Measurements from ENCODE around the gene ACER3. TPM values are rescaled to one million over a fixed set of nuclear protein-coding genes. Genes with fewer than 3 reads are reported as not detected.

ACER3 gene
- total and polyA plus RNA-seq, 4 donors = 1.9 to 5.9 (median 4.2) TPM

DNA sequence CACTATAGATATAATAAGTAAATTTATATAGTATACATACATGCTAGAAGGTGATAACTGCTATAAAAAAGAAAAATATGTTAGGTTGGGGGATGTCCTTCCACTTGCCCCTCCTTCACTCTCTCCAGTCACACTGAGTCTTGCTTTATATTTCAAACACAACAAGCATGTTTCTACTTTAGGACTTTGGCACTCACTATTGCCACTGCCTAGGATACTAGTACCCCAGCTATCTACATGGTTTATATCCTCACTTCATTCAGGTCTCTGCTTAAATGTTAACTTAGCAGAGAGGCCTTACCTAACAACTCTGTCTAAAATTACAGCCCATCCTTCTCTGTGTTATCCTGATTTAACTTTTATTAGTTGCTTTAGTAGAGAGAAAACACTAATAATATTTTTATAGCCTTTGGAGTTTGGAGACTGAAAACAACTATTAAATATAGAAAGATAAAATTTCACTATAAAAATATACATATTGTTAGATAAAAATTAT, 134.4 kb downstream of the ACER3 start:
- H3K4me3 ChIP-seq (ENCODE audit: low read depth in 1 of 3, low read length in 3 of 3) = no peak overlapping the region
- no peaks in the 10 kb centered on the region for H3K36me3 ChIP-seq (ENCODE audit: control insufficient read depth in 4 of 4, insufficient read depth in 3 of 4, low read depth in 1 of 4, low read length in 3 of 4)
- TF ChIP-seq, protein P1, sequence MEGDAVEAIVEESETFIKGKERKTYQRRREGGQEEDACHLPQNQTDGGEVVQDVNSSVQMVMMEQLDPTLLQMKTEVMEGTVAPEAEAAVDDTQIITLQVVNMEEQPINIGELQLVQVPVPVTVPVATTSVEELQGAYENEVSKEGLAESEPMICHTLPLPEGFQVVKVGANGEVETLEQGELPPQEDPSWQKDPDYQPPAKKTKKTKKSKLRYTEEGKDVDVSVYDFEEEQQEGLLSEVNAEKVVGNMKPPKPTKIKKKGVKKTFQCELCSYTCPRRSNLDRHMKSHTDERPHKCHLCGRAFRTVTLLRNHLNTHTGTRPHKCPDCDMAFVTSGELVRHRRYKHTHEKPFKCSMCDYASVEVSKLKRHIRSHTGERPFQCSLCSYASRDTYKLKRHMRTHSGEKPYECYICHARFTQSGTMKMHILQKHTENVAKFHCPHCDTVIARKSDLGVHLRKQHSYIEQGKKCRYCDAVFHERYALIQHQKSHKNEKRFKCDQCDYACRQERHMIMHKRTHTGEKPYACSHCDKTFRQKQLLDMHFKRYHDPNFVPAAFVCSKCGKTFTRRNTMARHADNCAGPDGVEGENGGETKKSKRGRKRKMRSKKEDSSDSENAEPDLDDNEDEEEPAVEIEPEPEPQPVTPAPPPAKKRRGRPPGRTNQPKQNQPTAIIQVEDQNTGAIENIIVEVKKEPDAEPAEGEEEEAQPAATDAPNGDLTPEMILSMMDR (IDR thresholded peaks at IDR 0.05; ENCODE audit: low read depth, low read length, missing input control) = no peak
- TF ChIP-seq, protein P2, sequence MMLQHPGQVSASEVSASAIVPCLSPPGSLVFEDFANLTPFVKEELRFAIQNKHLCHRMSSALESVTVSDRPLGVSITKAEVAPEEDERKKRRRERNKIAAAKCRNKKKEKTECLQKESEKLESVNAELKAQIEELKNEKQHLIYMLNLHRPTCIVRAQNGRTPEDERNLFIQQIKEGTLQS (IDR thresholded peaks at IDR 0.05) = no peak
- TF ChIP-seq TAF1 (conservative IDR thresholded peaks at IDR 0.05) (no peak), JUND (IDR thresholded peaks at IDR 0.05) (no peak), NR2F2 (IDR thresholded peaks at IDR 0.05) (no peak)
- TF ChIP-seq, protein P3, sequence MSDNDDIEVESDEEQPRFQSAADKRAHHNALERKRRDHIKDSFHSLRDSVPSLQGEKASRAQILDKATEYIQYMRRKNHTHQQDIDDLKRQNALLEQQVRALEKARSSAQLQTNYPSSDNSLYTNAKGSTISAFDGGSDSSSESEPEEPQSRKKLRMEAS (IDR thresholded peaks at IDR 0.05) = no peak

DNA sequence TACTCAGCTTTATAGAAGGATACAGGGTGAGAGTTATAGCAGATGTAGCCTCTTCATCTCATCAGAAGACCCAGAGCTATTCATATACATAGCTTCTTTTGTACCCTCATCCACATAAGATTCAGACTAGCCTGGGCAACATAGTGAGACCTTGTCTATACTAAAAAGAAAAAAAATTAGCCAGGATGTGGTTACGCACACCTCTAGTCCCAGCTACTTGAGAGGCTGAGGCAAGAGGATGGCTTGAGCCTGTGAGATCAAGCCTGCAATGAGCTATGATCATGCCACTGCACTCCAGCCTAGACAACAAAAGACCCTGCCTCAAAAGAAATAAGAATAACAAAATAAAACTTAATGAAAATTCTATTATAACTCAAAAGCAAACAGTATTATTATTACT, 136.8 kb downstream of the ACER3 start:
- H3K9ac ChIP-seq (ENCODE audit: low read depth in 1 of 2, low read length in 2 of 2) = no peak overlapping the region
- 91% methylated on average over 1 of the region's 1 CpG for WGBS
- no peaks in the 10 kb centered on the region for H3K9me3 ChIP-seq (ENCODE audit: control insufficient read depth in 4 of 4, low read length in 3 of 4)
- no peak overlapping the region for H3K4me3 ChIP-seq (ENCODE audit: low read depth in 1 of 3, low read length in 3 of 3)
- DNase-seq (ENCODE audit: low spot score) = no peak
- H3K27me3 ChIP-seq (ENCODE audit: control insufficient read depth in 4 of 4, insufficient read depth in 4 of 4, low read length in 3 of 4) = no peaks in the 10 kb centered on the region
- H3K27ac ChIP-seq (ENCODE audit: low read depth in 1 of 2, low read length in 2 of 2) = no peak overlapping the region
- no peak for TF ChIP-seq HNF4G (IDR thresholded peaks at IDR 0.05)
- no peaks in the 10 kb centered on the region for H3K4me1 ChIP-seq (ENCODE audit: control insufficient read depth in 4 of 4, insufficient read depth in 4 of 4, low read length in 3 of 4)
- no peaks in the 10 kb centered on the region for H3K36me3 ChIP-seq (ENCODE audit: control insufficient read depth in 4 of 4, insufficient read depth in 3 of 4, low read depth in 1 of 4, low read length in 3 of 4)

More for the DNA sequence above, 134.4 kb downstream of the ACER3 start:
- Histone ChIP-seq H3K9me3 (ENCODE audit: control insufficient read depth in 4 of 4, low read length in 3 of 4) (no peaks in the 10 kb centered on the region), H3K27ac (ENCODE audit: low read depth in 1 of 2, low read length in 2 of 2) (no peak overlapping the region), H3K27me3 (ENCODE audit: control insufficient read depth in 4 of 4, insufficient read depth in 4 of 4, low read length in 3 of 4) (no peaks in the 10 kb centered on the region), H3K4me1 (ENCODE audit: control insufficient read depth in 4 of 4, insufficient read depth in 4 of 4, low read length in 3 of 4) (no peaks in the 10 kb centered on the region), H3K9ac (ENCODE audit: low read depth in 1 of 2, low read length in 2 of 2) (no peak overlapping the region)
- DNase-seq (ENCODE audit: low spot score) = no peak

DNA sequence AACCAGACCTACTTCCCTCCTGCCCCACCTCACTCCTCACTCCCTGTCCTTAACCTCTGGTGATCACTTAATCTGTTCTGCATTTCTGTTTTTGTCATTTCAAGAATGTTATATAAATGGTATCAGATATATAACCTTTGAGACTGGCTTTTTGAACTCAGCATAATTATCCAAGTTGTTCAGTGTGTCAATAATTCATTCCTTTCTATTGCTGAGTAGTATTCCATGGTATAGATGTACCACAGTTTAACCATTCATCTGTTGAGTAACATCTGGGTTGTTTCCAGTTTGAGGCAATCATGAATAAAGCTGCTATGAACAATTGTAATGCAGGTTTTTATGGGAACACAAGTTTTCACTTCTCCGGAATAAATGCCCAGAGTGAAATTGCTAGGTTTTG, 138.9 kb downstream of the ACER3 start:
- no peaks in the 10 kb centered on the region for H3K27me3 ChIP-seq (ENCODE audit: control insufficient read depth in 4 of 4, insufficient read depth in 4 of 4, low read length in 3 of 4)
- 95% methylated on average over 1 of the region's 1 CpG for WGBS
- no peaks in the 10 kb centered on the region for H3K9me3 ChIP-seq (ENCODE audit: control insufficient read depth in 4 of 4, low read length in 3 of 4)
- DNase-seq (ENCODE audit: low spot score) = no peak
- no peaks in the 10 kb centered on the region for H3K36me3 ChIP-seq (ENCODE audit: control insufficient read depth in 4 of 4, insufficient read depth in 3 of 4, low read depth in 1 of 4, low read length in 3 of 4)
- no peak overlapping the region for H3K9ac ChIP-seq (ENCODE audit: low read depth in 1 of 2, low read length in 2 of 2)
- no peak for TF ChIP-seq EGR1 (IDR thresholded peaks at IDR 0.05; ENCODE audit: low read depth in 2 of 2)
- no peak for TF ChIP-seq JUND (IDR thresholded peaks at IDR 0.05)
- TF ChIP-seq, protein P3 (IDR thresholded peaks at IDR 0.05) = no peak
- TF ChIP-seq, protein P1 (IDR thresholded peaks at IDR 0.05; ENCODE audit: low read depth, low read length, missing input control) = no peak
- no peak for TF ChIP-seq GABPA (IDR thresholded peaks at IDR 0.05 in 1 of 2, conservative IDR thresholded peaks at IDR 0.05 in 1 of 2)
- TF ChIP-seq RXRA (IDR thresholded peaks at IDR 0.05) = no peak
- TF ChIP-seq FOXA1 (IDR thresholded peaks at IDR 0.05) = no peak
- no peaks in the 10 kb centered on the region for H3K4me1 ChIP-seq (ENCODE audit: control insufficient read depth in 4 of 4, insufficient read depth in 4 of 4, low read length in 3 of 4)
- no peak overlapping the region for H3K4me3 ChIP-seq (ENCODE audit: low read depth in 1 of 3, low read length in 3 of 3)
- H3K27ac ChIP-seq (ENCODE audit: low read depth in 1 of 2, low read length in 2 of 2) = no peak overlapping the region

Data from liver (tissue), 9 donors.